H1 (cell line): ENCODE data around the gene MRFAP1. TPM values are rescaled to one million over a fixed set of nuclear protein-coding genes. Genes with fewer than 3 reads are reported as not detected.
A peak's percentile ranks its signal among the peaks of the same experiment; 100 is the strongest.

Source experiments
- CTCF ChIA-PET: fragments of 300-600 bp; sonication (Branson Sonifier 250); formaldehyde crosslinking; loops from one replicate; lab custom pipeline; 2021; ENCODE audit not compliant: partially characterized antibody; lab: Charles Lee
- POLR2A ChIA-PET: fragments of 300-600 bp; sonication (Branson Sonifier 250); formaldehyde crosslinking; loops from one replicate; lab custom pipeline; 2021; ENCODE audit warnings: inconsistent platforms; ENCODE audit not compliant: partially characterized antibody; lab: Charles Lee
- DNase-seq, 2 experiments: peaks; one replicate each; pipeline versions ENCODE4 v3.0.0 to v3.0.0-alpha.2; 2010 to 2022; ENCODE audit warnings: low spot score in 2 of 2, low read depth in 1 of 2, mixed read lengths in 1 of 2
- FAIRE-seq: peaks from 2 replicates; lab custom pipeline; 2011; peaks lifted over from hg19 to GRCh38; lab: Jason Lieb, UNC
- H2AFZ ChIP-seq: 2 replicates; pipeline ENCODE4 v1.8.1; 2012; ENCODE audit warnings: low read length, inconsistent platforms
- H2AK5ac ChIP-seq: 2 replicates; pipeline ENCODE4 v1.6.1; 2013; ENCODE audit warnings: low read depth, low read length
- H2BK120ac ChIP-seq: replicated peaks from 2 replicates; pipeline ENCODE3; 2013; ENCODE audit warnings: low read depth, low read length, inconsistent platforms
- H2BK12ac ChIP-seq: 2 replicates; pipeline ENCODE4 v1.6.1; 2013; ENCODE audit warnings: low read depth, low read length
- H2BK15ac ChIP-seq: 2 replicates; pipeline ENCODE4 v1.6.1; 2013; ENCODE audit warnings: low read length
- H2BK20ac ChIP-seq: 2 replicates; pipeline ENCODE4 v1.6.1; 2013; ENCODE audit warnings: low read length
- H2BK5ac ChIP-seq: 2 replicates; pipeline ENCODE4 v1.6.1; 2013; ENCODE audit warnings: low read depth, low read length
- H3K14ac ChIP-seq: 2 replicates; pipeline ENCODE4 v1.6.1; 2013; ENCODE audit warnings: inconsistent platforms; ENCODE audit not compliant: insufficient read length
- H3K18ac ChIP-seq: 2 replicates; pipeline ENCODE4 v1.6.1; 2013; ENCODE audit warnings: low read length; ENCODE audit errors: extremely low read depth
- H3K23ac ChIP-seq: 2 replicates; pipeline ENCODE4 v1.6.1; 2013; ENCODE audit warnings: inconsistent platforms; ENCODE audit not compliant: insufficient read length
- H3K23me2 ChIP-seq: 2 replicates; pipeline ENCODE4 v1.6.1; 2013; ENCODE audit warnings: low read depth, low read length
- H3K27ac ChIP-seq: 2 replicates; pipeline ENCODE4 v1.6.1; 2011; ENCODE audit warnings: low read depth, low read length, inconsistent platforms
- H3K27me3 ChIP-seq, 4 experiments: replicated peaks in 1 of 4; 1 replicate in 1 of 4; 2 replicates in 3 of 4; pipeline versions ENCODE4 v1.6.1 to v1.8.1; 2011 to 2013; ENCODE audit warnings: low read length in 3 of 4, mild to moderate bottlenecking in 3 of 4, inconsistent platforms in 2 of 4, mixed read lengths in 2 of 4, moderate library complexity in 1 of 4; ENCODE audit not compliant: control insufficient read depth in 3 of 4, insufficient read depth in 3 of 4; ENCODE audit errors: extremely low read depth in 1 of 4
- H3K36me3 ChIP-seq, 4 experiments: 2 replicates each; pipeline versions ENCODE4 v1.6.1 to v1.8.1; 2011 to 2013; ENCODE audit warnings: mild to moderate bottlenecking in 4 of 4, low read length in 3 of 4, moderate library complexity in 2 of 4, control low read depth in 1 of 4, inconsistent platforms in 1 of 4; ENCODE audit not compliant: insufficient read depth in 4 of 4, control insufficient read depth in 2 of 4
- H3K4ac ChIP-seq: replicated peaks from 2 replicates; pipeline ENCODE3; 2013; ENCODE audit warnings: low read length, low read depth, mixed read lengths, inconsistent platforms; ENCODE audit not compliant: insufficient read length
- H3K4me1 ChIP-seq, 4 experiments: replicated peaks in 1 of 4; 1 replicate in 1 of 4; 2 replicates in 3 of 4; pipeline versions ENCODE4 v1.6.1 to v1.8.1; 2011 to 2013; ENCODE audit warnings: low read length in 3 of 4, inconsistent platforms in 2 of 4, mixed read lengths in 1 of 4; ENCODE audit not compliant: insufficient read depth in 4 of 4, control insufficient read depth in 3 of 4
- H3K4me2 ChIP-seq, 2 experiments: 2 replicates each; pipeline versions ENCODE4 v1.6.1 to v1.8.1; 2011 to 2013; ENCODE audit warnings: low read depth in 2 of 2, low read length in 2 of 2, control low read depth in 1 of 2, inconsistent platforms in 1 of 2, mild to moderate bottlenecking in 1 of 2; ENCODE audit not compliant: insufficient read depth in 1 of 2
- H3K4me3 ChIP-seq, 4 experiments: fragments of 200-600, 300-600 bp in 1 of 4; sonication (generic), shearing (Covaris generic), sonication (Bioruptor Twin) in 1 of 4; 2 replicates each; pipeline versions ENCODE4 v1.5.1 to v1.8.1; 2011 to 2016; ENCODE audit warnings: low read length in 4 of 4, low read depth in 3 of 4, control low read depth in 2 of 4, inconsistent platforms in 2 of 4, mild to moderate bottlenecking in 2 of 4, mixed read lengths in 1 of 4, moderate library complexity in 1 of 4; ENCODE audit not compliant: insufficient read depth in 2 of 4; ENCODE audit errors: extremely low read depth in 1 of 4
- H3K56ac ChIP-seq: replicated peaks from 2 replicates; pipeline ENCODE3; 2013; ENCODE audit warnings: low read depth, mild to moderate bottlenecking, mixed read lengths, low read length, inconsistent platforms; ENCODE audit not compliant: insufficient read length
- H3K79me1 ChIP-seq: 2 replicates; pipeline ENCODE4 v1.6.1; 2013; ENCODE audit warnings: low read depth, low read length, control low read depth
- H3K79me2 ChIP-seq, 2 experiments: 2 replicates each; pipeline versions ENCODE4 v1.6.1 to v1.8.1; 2012 to 2013; ENCODE audit warnings: low read length in 2 of 2, mild to moderate bottlenecking in 2 of 2, inconsistent platforms in 1 of 2; ENCODE audit not compliant: insufficient read depth in 2 of 2, control insufficient read depth in 1 of 2
- H3K9ac ChIP-seq, 4 experiments: replicated peaks in 1 of 4; 1 replicate in 1 of 4; 2 replicates in 3 of 4; pipeline versions ENCODE4 v1.6.1 to v1.8.1; 2011 to 2013; ENCODE audit warnings: low read depth in 3 of 4, low read length in 3 of 4, control low read depth in 2 of 4, mild to moderate bottlenecking in 2 of 4, moderate library complexity in 2 of 4, inconsistent platforms in 1 of 4; ENCODE audit errors: extremely low read depth in 1 of 4
- H3K9me3 ChIP-seq, 2 experiments: 2 replicates each; pipeline versions ENCODE4 v1.6.1 to v1.8.1; 2012 to 2013; ENCODE audit warnings: mild to moderate bottlenecking in 2 of 2, moderate library complexity in 2 of 2, control low read depth in 1 of 2, inconsistent platforms in 1 of 2, low read depth in 1 of 2, low read length in 1 of 2, mixed read lengths in 1 of 2; ENCODE audit not compliant: insufficient read depth in 2 of 2
- H4K20me1 ChIP-seq, 2 experiments: replicated peaks in 1 of 2; 2 replicates each; pipeline versions ENCODE3 to v1.8.1; 2011 to 2013; ENCODE audit warnings: inconsistent platforms in 2 of 2, low read length in 2 of 2, mild to moderate bottlenecking in 1 of 2; ENCODE audit not compliant: insufficient read depth in 2 of 2, control insufficient read depth in 1 of 2
- H4K5ac ChIP-seq: 2 replicates; pipeline ENCODE4 v1.6.1; 2013; ENCODE audit warnings: low read length, low read depth, mixed read lengths, inconsistent platforms; ENCODE audit not compliant: insufficient read length
- H4K8ac ChIP-seq: 2 replicates; pipeline ENCODE4 v1.8.0; 2013; ENCODE audit warnings: mild to moderate bottlenecking, moderate library complexity, low read length, inconsistent platforms; ENCODE audit not compliant: insufficient read depth; ENCODE audit errors: extremely low read depth
- H4K91ac ChIP-seq: replicated peaks from 2 replicates; pipeline ENCODE3; 2013; ENCODE audit warnings: low read length, mixed read lengths, inconsistent platforms; ENCODE audit not compliant: insufficient read length
- ASH2L ChIP-seq: fragments of 200-600, 300-600 bp; sonication (generic); IDR thresholded peaks from one replicate; pipeline ENCODE4 v1.7.1; 2017; ENCODE audit warnings: low read length
- BACH1 ChIP-seq: IDR thresholded peaks from 2 replicates; pipeline ENCODE4 v1.6.1; 2012; ENCODE audit warnings: low read length, improper control_type of control experiment
- BCL11A ChIP-seq, 2 experiments: IDR thresholded peaks; one replicate each; pipeline ENCODE4 v1.6.1; 2011; ENCODE audit warnings: low read depth in 2 of 2, low read length in 2 of 2, mild to moderate bottlenecking in 2 of 2
- CTBP2 ChIP-seq: IDR thresholded peaks from 2 replicates; pipeline ENCODE4 v1.7.0; 2011; ENCODE audit warnings: borderline replicate concordance, mild to moderate bottlenecking, moderate library complexity, mixed read lengths, low read length; ENCODE audit not compliant: insufficient read depth, insufficient read length
- E2F6 ChIP-seq: IDR thresholded peaks from 2 replicates; pipeline ENCODE4 v1.6.1; 2012; ENCODE audit warnings: inconsistent platforms
- EZH2 ChIP-seq: fragments of 200-600 bp; sonication (generic); IDR thresholded peaks from 2 replicates; pipeline ENCODE4 v1.7.1; 2012; ENCODE audit warnings: low read depth, mild to moderate bottlenecking, moderate library complexity, low read length, inconsistent platforms; ENCODE audit not compliant: severe bottlenecking
- JUND ChIP-seq: IDR thresholded peaks from 2 replicates; pipeline ENCODE4 v1.6.1; 2011; ENCODE audit warnings: mild to moderate bottlenecking, improper control_type of control experiment, low read length
- SIRT6 ChIP-seq: IDR thresholded peaks from one replicate; pipeline ENCODE4 v1.7.1; 2012; ENCODE audit warnings: low read length, inconsistent platforms
- SIX5 ChIP-seq: IDR thresholded peaks from 2 replicates; pipeline ENCODE4 v1.6.1; 2011; ENCODE audit warnings: mild to moderate bottlenecking, low read depth, low read length
- SP4 ChIP-seq: IDR thresholded peaks from 2 replicates; pipeline ENCODE4 v1.6.1; 2012; ENCODE audit warnings: low read length, inconsistent platforms
- TBP ChIP-seq: IDR thresholded peaks from 2 replicates; pipeline ENCODE4 v1.6.1; 2011; ENCODE audit warnings: low read depth, low read length, improper control_type of control experiment
- YY1 ChIP-seq: IDR thresholded peaks from 2 replicates; pipeline ENCODE4 v1.6.1; 2011; ENCODE audit warnings: low read depth, mild to moderate bottlenecking, low read length
- WGBS, 2 experiments: shearing (Covaris generic) in 1 of 2; methylation state at CpG; one replicate each; pipeline versions ENCODE4 v1.1.6 to v1.1.7; 2013 to 2015; ENCODE audit warnings: low lambda C conversion rate in 2 of 2, mixed read lengths in 2 of 2, inconsistent platforms in 1 of 2, low coverage in 1 of 2, missing lambda C conversion rate in 1 of 2; ENCODE audit not compliant: insufficient replicate concordance in 2 of 2, insufficient coverage in 1 of 2, insufficient read length in 1 of 2; ENCODE audit errors: extremely low coverage in 1 of 2, missing lambda C conversion rate in 1 of 2; 5-methylcytosine and 5-hydroxymethylcytosine counted together
- polyA plus RNA-seq, 7 experiments: library from polyadenylated mRNA; depleted of rRNA in 3 of 7; stranded (reverse) in 5 of 7; unstranded in 2 of 7; fragments of >200 nt in 5 of 7; fragments of 200-250 nt in 2 of 7; gene quantifications; 1 replicate in 5 of 7; 2 replicates in 1 of 7; 4 replicates in 1 of 7; pipeline versions ENCODE4 v1.2.1 to v1.2.3, GENCODE V29; 2011 to 2013; ENCODE audit warnings: missing spikeins in 2 of 7, mixed read lengths in 2 of 7
- total RNA-seq: library from RNA; stranded (reverse); fragmentation: NEBNext Ultra II Directional; extraction: Animal tissue kit (Norgen Biotek cat#: 25700); gene quantifications from 2 replicates; pipeline ENCODE4 v1.2.1, GENCODE V29; 2021
- TF ChIP-seq, protein P1 (sequence below): IDR thresholded peaks from 2 replicates; pipeline ENCODE4 v1.6.1; 2012; ENCODE audit warnings: low read length, inconsistent platforms

MRFAP1 gene
- total and polyA plus RNA-seq, 2 of the 8 experiments (the other 6 are each of a cell fraction or from before 2014, with no cell fraction given) = 108 to 307 TPM

DNA sequence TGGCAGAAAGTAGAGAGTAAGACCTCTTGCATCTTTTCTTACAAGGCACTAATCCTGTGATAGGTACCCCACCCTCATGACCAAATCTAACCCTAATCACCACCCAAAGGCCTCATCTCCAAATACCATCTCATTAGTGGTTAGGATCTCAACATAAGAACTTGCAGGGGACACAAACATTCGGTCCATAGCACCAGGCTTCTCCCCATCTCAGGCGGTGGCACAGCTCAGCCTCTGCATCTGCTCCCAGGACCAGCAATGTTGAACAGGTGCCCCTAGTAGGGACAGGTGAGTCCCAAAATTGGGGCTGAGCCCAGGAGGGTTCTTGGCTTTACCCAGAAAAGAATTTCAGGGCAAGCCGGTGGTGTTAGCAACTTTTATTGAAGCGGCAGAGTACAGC, 8.4 kb upstream of the MRFAP1 start:
- Histone ChIP-seq H2BK5ac (no peak overlapping the region), H3K9me3 (no peaks in the 10 kb centered on the region), H3K56ac (no peak overlapping the region), H3K4ac (no peak overlapping the region), H4K20me1 (no peaks in the 10 kb centered on the region), H3K27ac (no peak overlapping the region), H3K4me3 (no peak overlapping the region), H2AK5ac (no peak overlapping the region), H3K4me1 (no peaks in the 10 kb centered on the region; a peak in 1 of 7 replicates), H3K23me2 (no peaks in the 10 kb centered on the region), H3K36me3 (no peaks in the 10 kb centered on the region), H2BK12ac (no peak overlapping the region), H3K27me3 (no peaks in the 10 kb centered on the region), H4K91ac (no peak overlapping the region), H3K18ac (no peak overlapping the region), H2BK15ac (no peak overlapping the region), H2BK20ac (no peak overlapping the region), H2AFZ (no peak overlapping the region), H3K14ac (no peak overlapping the region), H3K79me1 (no peaks in the 10 kb centered on the region), H4K8ac (peak overlapping the region; percentile 51; the same call in 1 of the 2 replicates), H3K9ac (no peak overlapping the region), H2BK120ac (no peak overlapping the region), H3K4me2 (no peak overlapping the region), H3K79me2 (no peaks in the 10 kb centered on the region), H4K5ac (no peak overlapping the region), H3K23ac (no peak overlapping the region)
- FAIRE-seq (no peak), DNase-seq (no peak)
- WGBS, 2 experiments = 79% methylated on average over 4 of the region's 4 CpGs; no CpG with 5 or more reads in 1 of the 2 experiments
- ChIA-PET POLR2A (interaction anchor here (1.4 to 1.8 kb wide), 3 partner anchors 26 to 57 kb away, joined by 3 to 6 read pairs (median 4); partner anchors contain the start of gene MAN2B2), CTCF (interaction anchor here (1.0 to 1.3 kb wide), 3 partner anchors 8 to 242 kb away, joined by 3 to 4 read pairs (median 3); no protein-coding TSS in a partner anchor)
- no peak for TF ChIP-seq JUND
- TF ChIP-seq, protein P1, sequence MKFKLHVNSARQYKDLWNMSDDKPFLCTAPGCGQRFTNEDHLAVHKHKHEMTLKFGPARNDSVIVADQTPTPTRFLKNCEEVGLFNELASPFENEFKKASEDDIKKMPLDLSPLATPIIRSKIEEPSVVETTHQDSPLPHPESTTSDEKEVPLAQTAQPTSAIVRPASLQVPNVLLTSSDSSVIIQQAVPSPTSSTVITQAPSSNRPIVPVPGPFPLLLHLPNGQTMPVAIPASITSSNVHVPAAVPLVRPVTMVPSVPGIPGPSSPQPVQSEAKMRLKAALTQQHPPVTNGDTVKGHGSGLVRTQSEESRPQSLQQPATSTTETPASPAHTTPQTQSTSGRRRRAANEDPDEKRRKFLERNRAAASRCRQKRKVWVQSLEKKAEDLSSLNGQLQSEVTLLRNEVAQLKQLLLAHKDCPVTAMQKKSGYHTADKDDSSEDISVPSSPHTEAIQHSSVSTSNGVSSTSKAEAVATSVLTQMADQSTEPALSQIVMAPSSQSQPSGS = no peak
- no peak for TF ChIP-seq EZH2
- TF ChIP-seq BACH1 = no peak
- TF ChIP-seq SIX5 = no peak
- no peak for TF ChIP-seq SP4
- no peak for TF ChIP-seq SIRT6
- TF ChIP-seq YY1 = no peak
- no peak for TF ChIP-seq BCL11A (IDR thresholded peaks at IDR 0.05; ENCODE audit: low read depth in 2 of 2, low read length in 2 of 2)
- no peak for TF ChIP-seq TBP
- TF ChIP-seq ASH2L = no peak
- no peak for TF ChIP-seq E2F6
- no peak for TF ChIP-seq CTBP2
